Endothelial cell (in vitro differentiated cells): ENCODE measurements around the gene MFN2. TPM values are rescaled to one million over a fixed set of nuclear protein-coding genes. Genes with fewer than 3 reads are reported as not detected.

ENCODE experiments used
- DNase-seq: peaks from one replicate; pipeline ENCODE4 v3.0.0; 2021; ENCODE audit warnings: low spot score
- H3K27ac Mint-ChIP-seq: one replicate; pipeline ENCODE4 v1.8.0; 2021; ENCODE audit warnings: mixed read lengths, inconsistent platforms; ENCODE audit not compliant: unreplicated experiment
- H3K27me3 Mint-ChIP-seq: one replicate; pipeline ENCODE4 v1.8.0; 2021; ENCODE audit warnings: mild to moderate bottlenecking, moderate library complexity, mixed read lengths, inconsistent platforms; ENCODE audit not compliant: unreplicated experiment
- H3K36me3 Mint-ChIP-seq: one replicate; pipeline ENCODE4 v1.8.0; 2021; ENCODE audit warnings: mild to moderate bottlenecking, low read depth, mixed read lengths, inconsistent platforms; ENCODE audit not compliant: unreplicated experiment
- H3K4me1 Mint-ChIP-seq: one replicate; pipeline ENCODE4 v1.8.0; 2021; ENCODE audit warnings: mild to moderate bottlenecking, mixed read lengths, inconsistent platforms; ENCODE audit not compliant: unreplicated experiment
- H3K4me3 Mint-ChIP-seq: one replicate; pipeline ENCODE4 v1.8.0; 2021; ENCODE audit warnings: mild to moderate bottlenecking, mixed read lengths, inconsistent platforms; ENCODE audit not compliant: unreplicated experiment
- H3K9me3 Mint-ChIP-seq: one replicate; pipeline ENCODE4 v1.8.0; 2021; ENCODE audit warnings: mixed read lengths, inconsistent platforms; ENCODE audit not compliant: unreplicated experiment
- CTCF ChIP-seq: fragments of 200-600 bp; sonication (generic); IDR thresholded peaks from one replicate; pipeline ENCODE4 v1.5.0; 2021; ENCODE audit warnings: antibody characterized with exemption; ENCODE audit not compliant: unreplicated experiment
- total RNA-seq: library from RNA; stranded (reverse); fragmentation: NEBNext Ultra II Directional; extraction: Animal tissue kit (Norgen Biotek cat#: 25700); gene quantifications from one replicate; pipeline ENCODE4 v1.2.1, GENCODE V29; 2021; ENCODE audit not compliant: unreplicated experiment

Gene MFN2
- total RNA-seq, 1 donor from 2014 or later = 59.4 TPM

DNA sequence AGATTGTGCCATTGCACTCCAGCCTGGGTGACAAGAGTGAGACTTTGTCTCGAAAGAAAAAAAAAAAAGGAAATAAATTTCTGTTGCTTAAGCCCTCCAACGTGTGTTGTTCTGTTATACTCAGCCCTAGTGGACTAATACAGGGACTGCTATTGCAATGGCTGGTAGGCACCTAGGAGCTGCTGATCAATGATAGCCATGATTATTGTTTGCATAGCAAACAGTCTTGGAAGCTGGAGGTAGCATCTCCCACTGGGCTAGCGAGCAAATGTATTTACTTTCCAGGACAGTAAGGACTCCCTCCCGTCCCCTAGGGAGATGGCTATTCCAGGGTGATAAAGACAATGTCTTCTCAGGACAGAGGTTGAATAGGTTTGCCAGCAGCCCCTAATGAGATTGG lies 69.4 kb downstream of the MFN2 start:
- H3K9me3 Mint-ChIP-seq = no peaks in the 10 kb centered on the region
- H3K4me3 Mint-ChIP-seq = no peak overlapping the region
- no peak for DNase-seq
- no peaks in the 10 kb centered on the region for H3K4me1 Mint-ChIP-seq
- no peaks in the 10 kb centered on the region for H3K36me3 Mint-ChIP-seq
- no peak for TF ChIP-seq CTCF
- H3K27ac Mint-ChIP-seq = no peak overlapping the region
- H3K27me3 Mint-ChIP-seq = peaks cover 5% of the 10 kb centered on the region

DNA sequence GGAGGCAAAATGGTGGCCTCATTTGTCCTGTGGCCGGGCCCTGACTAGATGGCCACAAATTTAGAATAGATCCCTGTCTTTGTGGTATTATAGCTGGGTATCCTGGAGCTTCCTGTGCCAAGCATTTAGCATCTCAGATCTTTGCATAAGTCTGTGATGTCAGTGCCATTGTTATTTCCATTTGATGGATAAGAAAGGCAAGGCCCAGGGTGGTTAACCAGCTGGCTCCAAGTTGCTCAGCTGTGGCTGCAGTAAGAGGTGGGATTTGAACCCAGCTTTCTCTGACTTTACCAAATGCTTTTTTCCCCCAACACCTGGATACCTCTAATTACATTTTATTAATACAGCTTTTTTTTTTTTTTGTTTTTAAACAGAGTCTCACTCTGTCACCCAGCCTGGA lies 71.1 kb downstream of the MFN2 start:
- H3K9me3 Mint-ChIP-seq = no peaks in the 10 kb centered on the region
- no peak overlapping the region for H3K4me3 Mint-ChIP-seq
- DNase-seq = no peak
- H3K4me1 Mint-ChIP-seq = no peaks in the 10 kb centered on the region
- H3K27ac Mint-ChIP-seq = no peak overlapping the region
- peaks cover 5% of the 10 kb centered on the region for H3K27me3 Mint-ChIP-seq
- H3K36me3 Mint-ChIP-seq = no peaks in the 10 kb centered on the region
- no peak for TF ChIP-seq CTCF

DNA sequence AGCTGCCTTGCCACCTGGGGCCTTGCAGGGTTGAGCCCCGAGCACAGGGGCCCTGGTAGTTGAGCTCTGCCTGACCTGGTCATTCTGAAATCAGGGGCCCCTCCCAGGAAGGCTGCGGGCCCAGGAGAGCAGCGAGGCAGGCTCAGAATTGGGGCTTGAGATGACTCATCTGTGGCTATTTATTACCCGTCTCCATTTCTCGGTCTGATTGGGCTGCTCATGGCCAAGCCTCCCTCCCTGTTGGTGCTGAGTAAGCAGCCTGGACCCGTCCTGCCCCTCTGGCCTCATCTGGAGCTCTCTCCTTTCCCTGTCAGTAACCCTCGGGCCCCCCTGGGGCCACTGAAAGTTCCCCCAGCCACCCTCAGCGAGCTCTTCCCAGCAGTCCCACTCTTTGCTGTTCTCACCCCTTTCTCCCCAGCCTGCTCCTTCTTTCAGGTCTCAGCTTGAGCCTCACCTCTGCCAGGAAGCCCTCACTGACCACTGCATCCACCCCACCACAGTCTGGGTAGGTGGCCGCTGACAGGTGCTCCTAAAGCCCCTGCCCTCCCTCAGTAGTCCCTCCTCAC lies 71.8 kb downstream of the MFN2 start:
- no peak for DNase-seq
- Mint-ChIP-seq H3K4me1 (no peaks in the 10 kb centered on the region), H3K27me3 (peaks cover 5% of the 10 kb centered on the region), H3K36me3 (no peaks in the 10 kb centered on the region), H3K4me3 (no peak overlapping the region), H3K9me3 (no peaks in the 10 kb centered on the region), H3K27ac (no peak overlapping the region)
- TF ChIP-seq CTCF = no peak

DNA sequence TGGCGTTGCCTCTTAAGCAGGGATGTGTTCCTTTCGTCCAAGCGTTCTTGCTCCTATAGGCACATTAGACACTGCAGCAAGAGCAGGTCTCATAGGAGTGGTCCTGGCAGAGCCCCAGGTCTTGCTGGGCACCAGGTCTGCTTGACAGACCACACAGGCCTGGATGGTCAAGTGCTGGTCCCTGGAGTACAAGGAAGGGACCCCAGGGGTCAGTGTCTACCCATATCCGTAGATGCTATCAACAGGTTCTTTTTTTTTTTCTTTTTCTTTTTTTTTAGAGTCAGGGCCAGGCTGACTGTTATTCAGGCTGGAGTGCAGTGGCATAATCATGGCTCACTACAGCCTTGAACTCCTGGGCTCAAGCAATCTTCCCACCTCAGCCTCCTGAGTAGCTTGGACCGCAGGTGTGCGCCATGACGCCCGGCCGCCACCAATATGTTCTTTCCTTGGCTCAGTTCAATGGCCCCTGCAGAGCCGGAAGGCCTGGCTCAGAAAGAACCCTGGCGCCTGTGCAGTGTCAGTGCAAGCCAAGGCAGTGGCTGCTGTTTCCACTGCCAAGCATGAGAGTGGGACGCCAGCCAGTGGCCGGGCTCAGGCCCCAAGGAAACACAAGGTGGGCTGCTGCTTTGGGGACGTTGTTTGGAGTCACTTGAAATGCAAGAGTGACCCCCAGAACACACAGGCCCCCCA lies 72.9 kb downstream of the MFN2 start:
- no peaks in the 10 kb centered on the region for H3K36me3 Mint-ChIP-seq
- H3K27me3 Mint-ChIP-seq = peaks cover 5% of the 10 kb centered on the region
- H3K4me3 Mint-ChIP-seq = no peak overlapping the region
- no peak for TF ChIP-seq CTCF
- no peaks in the 10 kb centered on the region for H3K4me1 Mint-ChIP-seq
- no peaks in the 10 kb centered on the region for H3K9me3 Mint-ChIP-seq
- no peak overlapping the region for H3K27ac Mint-ChIP-seq
- no peak for DNase-seq

GRCh38 chr1:12053752-12054548 lies 73.7 kb downstream of the MFN2 start:
- no peak overlapping the region for H3K27ac Mint-ChIP-seq
- H3K4me3 Mint-ChIP-seq = no peak overlapping the region
- H3K9me3 Mint-ChIP-seq = no peaks in the 10 kb centered on the region
- H3K27me3 Mint-ChIP-seq = peaks cover 5% of the 10 kb centered on the region
- H3K36me3 Mint-ChIP-seq = no peaks in the 10 kb centered on the region
- no peak for TF ChIP-seq CTCF
- H3K4me1 Mint-ChIP-seq = no peaks in the 10 kb centered on the region
- no peak for DNase-seq
